Cardiac fibroblast (primary cell): Measurements from ENCODE around the gene LRRK2.

Source experiments
- DNase-seq, 2 donors: peaks; one replicate each; pipeline versions ENCODE4 v3.0.0 to v3.0.0-alpha.2; 2010; ENCODE audit warnings: low read depth in 2 of 2
- H3K4me3 ChIP-seq, 2 donors: replicated peaks in 1 of 2; 1 replicate in 1 of 2; 2 replicates in 1 of 2; pipeline ENCODE4 v1.5.1; 2011; ENCODE audit warnings: low read depth in 2 of 2, low read length in 2 of 2, mild to moderate bottlenecking in 2 of 2, moderate library complexity in 1 of 2
- TF ChIP-seq, protein P1 (sequence below): IDR thresholded peaks from one replicate; pipeline ENCODE4 v1.5.1; 2011; ENCODE audit warnings: low read depth, mild to moderate bottlenecking, low read length, inconsistent platforms

LRRK2 gene

DNA sequence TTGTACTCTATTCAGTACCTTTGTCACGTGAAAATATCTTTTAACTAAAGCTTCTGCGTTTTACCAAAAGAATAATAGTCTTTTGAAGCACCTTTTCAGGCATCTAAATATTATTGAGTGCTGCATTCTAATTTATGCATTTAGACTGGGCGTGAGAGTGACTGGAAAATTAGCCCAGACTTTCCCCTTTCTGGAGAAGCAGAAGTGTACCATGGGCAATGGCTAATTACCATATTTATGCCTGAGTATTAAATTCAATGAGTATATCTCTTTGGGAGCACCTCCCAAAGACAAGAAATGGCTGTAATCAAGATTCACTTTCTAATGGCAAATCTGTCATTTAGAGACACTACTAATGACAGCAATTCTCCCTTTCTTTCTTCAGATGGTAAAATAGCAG lies 174.9 kb downstream of the LRRK2 start:
- no peak overlapping the region for H3K4me3 ChIP-seq
- TF ChIP-seq, protein P1, sequence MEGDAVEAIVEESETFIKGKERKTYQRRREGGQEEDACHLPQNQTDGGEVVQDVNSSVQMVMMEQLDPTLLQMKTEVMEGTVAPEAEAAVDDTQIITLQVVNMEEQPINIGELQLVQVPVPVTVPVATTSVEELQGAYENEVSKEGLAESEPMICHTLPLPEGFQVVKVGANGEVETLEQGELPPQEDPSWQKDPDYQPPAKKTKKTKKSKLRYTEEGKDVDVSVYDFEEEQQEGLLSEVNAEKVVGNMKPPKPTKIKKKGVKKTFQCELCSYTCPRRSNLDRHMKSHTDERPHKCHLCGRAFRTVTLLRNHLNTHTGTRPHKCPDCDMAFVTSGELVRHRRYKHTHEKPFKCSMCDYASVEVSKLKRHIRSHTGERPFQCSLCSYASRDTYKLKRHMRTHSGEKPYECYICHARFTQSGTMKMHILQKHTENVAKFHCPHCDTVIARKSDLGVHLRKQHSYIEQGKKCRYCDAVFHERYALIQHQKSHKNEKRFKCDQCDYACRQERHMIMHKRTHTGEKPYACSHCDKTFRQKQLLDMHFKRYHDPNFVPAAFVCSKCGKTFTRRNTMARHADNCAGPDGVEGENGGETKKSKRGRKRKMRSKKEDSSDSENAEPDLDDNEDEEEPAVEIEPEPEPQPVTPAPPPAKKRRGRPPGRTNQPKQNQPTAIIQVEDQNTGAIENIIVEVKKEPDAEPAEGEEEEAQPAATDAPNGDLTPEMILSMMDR, result no peak
- DNase-seq, result no peak

DNA sequence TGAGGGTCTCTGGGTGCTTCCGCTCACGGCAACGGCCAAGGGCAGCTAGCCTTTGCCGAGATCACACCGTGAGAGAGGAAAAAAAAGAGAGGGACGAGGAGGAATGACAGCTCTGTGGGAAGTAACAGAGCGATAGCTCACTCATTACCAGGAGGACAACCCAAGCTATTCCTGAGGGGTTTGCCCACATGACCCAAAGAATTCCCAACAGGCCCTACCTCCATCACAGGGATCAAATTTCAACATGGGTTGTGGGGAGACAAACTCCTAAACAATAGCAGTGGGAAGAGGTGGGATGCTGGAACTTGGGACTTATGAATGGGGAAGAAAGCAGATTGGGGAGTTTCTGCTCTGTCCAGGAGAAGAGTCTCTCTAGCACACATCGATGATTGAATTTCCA lies 180.6 kb downstream of the LRRK2 start:
- DNase-seq, result no peak
- TF ChIP-seq, protein P1, result no peak

More for the DNA sequence above, 180.6 kb downstream of the LRRK2 start:
- no peak overlapping the region for H3K4me3 ChIP-seq
